Measurements from ENCODE around the gene GSX1. TPM values are rescaled to one million over a fixed set of nuclear protein-coding genes. Genes with fewer than 3 reads are reported as not detected.
A peak's percentile ranks its signal among the peaks of the same experiment; 100 is the strongest.

GSX1 gene
- total RNA-seq, 1 donor, result not detected

- peak; percentile 9 for DNase-seq (ENCODE audit: low read depth)
- no peak overlapping the region for H3K4me3 ChIP-seq (ENCODE audit: low read depth, low read length)
- no peak for TF ChIP-seq CTCF (IDR thresholded peaks at IDR 0.05; ENCODE audit: insufficient read depth, low read depth, low read length)
Measured at GRCh38 chr13:27822258-27822872, 30.1 kb downstream of the GSX1 start.

DNA sequence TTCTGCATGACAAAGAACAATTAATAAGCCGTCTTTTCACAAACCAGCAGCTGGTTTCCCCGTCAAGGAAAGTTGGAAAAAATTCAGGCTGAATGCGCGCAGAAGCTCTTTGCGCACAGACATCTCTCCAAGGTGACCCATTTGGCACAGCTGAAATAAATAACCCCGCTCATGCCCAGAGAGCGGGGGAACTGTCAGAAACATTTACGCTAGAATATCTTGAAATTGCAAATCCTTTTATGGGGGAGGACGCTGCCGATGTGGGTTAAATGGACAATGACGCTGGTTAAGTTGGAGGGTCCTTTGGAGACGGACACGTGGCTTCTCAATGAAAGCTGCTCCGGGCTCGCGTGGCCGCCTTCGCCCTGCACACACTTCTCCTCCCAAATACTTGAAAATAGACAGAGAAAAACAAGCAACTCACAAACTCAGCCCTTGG, 30.6 kb downstream of the GSX1 start:
- no peak for TF ChIP-seq CTCF (IDR thresholded peaks at IDR 0.05; ENCODE audit: insufficient read depth, low read depth, low read length)
- no peak for DNase-seq (ENCODE audit: low read depth)
- no peak overlapping the region for H3K4me3 ChIP-seq (ENCODE audit: low read depth, low read length)

DNA sequence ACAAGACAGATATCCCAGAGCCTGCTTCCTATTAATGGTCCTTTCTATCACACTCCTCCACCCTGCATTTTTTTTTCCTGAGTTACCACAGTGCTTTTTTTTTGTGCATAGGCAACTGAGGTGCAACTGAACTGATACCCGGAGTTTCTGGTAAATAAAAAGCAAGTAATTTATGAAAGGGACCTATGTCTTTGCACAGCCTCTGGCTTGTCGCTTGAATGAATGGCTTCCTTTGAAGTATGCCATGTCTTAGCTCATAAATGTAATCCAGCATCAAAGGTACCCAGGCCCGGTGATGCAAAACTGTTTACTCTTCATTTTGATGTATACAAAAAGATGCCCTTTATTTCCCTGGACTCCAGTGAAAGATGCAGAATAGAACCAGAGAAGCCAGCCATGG, 31.8 kb downstream of the GSX1 start:
- no peak for DNase-seq (ENCODE audit: low read depth)
- H3K4me3 ChIP-seq (ENCODE audit: low read depth, low read length), result no peak overlapping the region
- no peak for TF ChIP-seq CTCF (IDR thresholded peaks at IDR 0.05; ENCODE audit: insufficient read depth, low read depth, low read length)

GRCh38 chr13:27825072-27825471, 32.8 kb downstream of the GSX1 start:
- no peak overlapping the region for H3K4me3 ChIP-seq (ENCODE audit: low read depth, low read length)
- no peak for DNase-seq (ENCODE audit: low read depth)
- no peak for TF ChIP-seq CTCF (IDR thresholded peaks at IDR 0.05; ENCODE audit: insufficient read depth, low read depth, low read length)

- peak; percentile 86 for TF ChIP-seq CTCF (IDR thresholded peaks at IDR 0.05; ENCODE audit: insufficient read depth, low read depth, low read length)
- peak overlapping the region; percentile 34 for H3K4me3 ChIP-seq (ENCODE audit: low read depth, low read length)
- DNase-seq (ENCODE audit: low read depth), result peak; percentile 84
Measured at GRCh38 chr13:27826379-27827353, 34.4 kb downstream of the GSX1 start.

GRCh38 chr13:27827646-27828045, 35.4 kb downstream of the GSX1 start:
- H3K4me3 ChIP-seq (ENCODE audit: low read depth, low read length), result no peak overlapping the region
- no peak for TF ChIP-seq CTCF (IDR thresholded peaks at IDR 0.05; ENCODE audit: insufficient read depth, low read depth, low read length)

More at GRCh38 chr13:27827646-27828045, 35.4 kb downstream of the GSX1 start:
- no peak for DNase-seq (ENCODE audit: low read depth)
